Mesothelial cell of epicardium (in vitro differentiated cells): ENCODE results near the gene PSMD3. TPM values are rescaled to one million over a fixed set of nuclear protein-coding genes. Genes with fewer than 3 reads are reported as not detected.
A peak's percentile ranks its signal among the peaks of the same experiment; 100 is the strongest.

Experiments used
- DNase-seq, 2 experiments: peaks; one replicate each; pipeline ENCODE4 v3.0.0; 2021; ENCODE audit warnings: low spot score in 2 of 2; ENCODE audit not compliant: unreplicated experiment in 2 of 2
- H3K27ac Mint-ChIP-seq: 2 replicates; pipeline ENCODE4 v1.8.0; 2021; ENCODE audit warnings: mixed read lengths
- H3K27me3 Mint-ChIP-seq: 2 replicates; pipeline ENCODE4 v1.8.0; 2021; ENCODE audit warnings: low read depth, mixed read lengths
- H3K36me3 Mint-ChIP-seq: 2 replicates; pipeline ENCODE4 v1.8.0; 2021; ENCODE audit warnings: mixed read lengths
- H3K4me1 Mint-ChIP-seq: 2 replicates; pipeline ENCODE4 v1.8.0; 2021; ENCODE audit warnings: mixed read lengths
- H3K4me3 Mint-ChIP-seq: 2 replicates; pipeline ENCODE4 v1.8.0; 2021; ENCODE audit warnings: mild to moderate bottlenecking, moderate library complexity, mixed read lengths
- H3K9me3 Mint-ChIP-seq: 2 replicates; pipeline ENCODE4 v1.8.0; 2021; ENCODE audit warnings: mixed read lengths
- CTCF ChIP-seq: fragments of 200-600 bp; sonication (generic); IDR thresholded peaks from one replicate; pipeline ENCODE4 v1.5.0; 2021; ENCODE audit warnings: antibody characterized with exemption; ENCODE audit not compliant: unreplicated experiment
- total RNA-seq: library from RNA; stranded (reverse); gene quantifications from 3 replicates; pipeline ENCODE4 v1.2.1, GENCODE V29; 2021

Gene PSMD3
- total RNA-seq, 1 donor from 2014 or later = 110 TPM

GRCh38 chr17:40015998-40016985 is 35.7 kb downstream of the PSMD3 start:
- Mint-ChIP-seq H3K9me3 (no peaks in the 10 kb centered on the region), H3K27me3 (no peaks in the 10 kb centered on the region), H3K4me1 (peaks cover 8% of the 10 kb centered on the region), H3K27ac (no peak overlapping the region), H3K4me3 (no peak overlapping the region), H3K36me3 (peaks cover 8% of the 10 kb centered on the region)
- TF ChIP-seq CTCF = no peak
- no peak for DNase-seq

- peaks cover 11% of the 10 kb centered on the region for H3K36me3 Mint-ChIP-seq
These were observed 36.9 kb downstream of the PSMD3 start for GRCh38 chr17:40017422-40018080.

GRCh38 chr17:40018211-40019121 is 37.9 kb downstream of the PSMD3 start:
- Mint-ChIP-seq H3K27me3 (no peaks in the 10 kb centered on the region), H3K4me3 (no peak overlapping the region), H3K9me3 (no peaks in the 10 kb centered on the region), H3K36me3 (peaks cover 11% of the 10 kb centered on the region), H3K27ac (peak overlapping the region; percentile 64), H3K4me1 (peaks cover 8% of the 10 kb centered on the region)
- no peak for DNase-seq
- TF ChIP-seq CTCF = no peak

More at GRCh38 chr17:40017422-40018080, 36.9 kb downstream of the PSMD3 start:
- no peaks in the 10 kb centered on the region for H3K9me3 Mint-ChIP-seq
- TF ChIP-seq CTCF = no peak
- peaks cover 8% of the 10 kb centered on the region for H3K4me1 Mint-ChIP-seq
- H3K4me3 Mint-ChIP-seq = no peak overlapping the region
- no peak for DNase-seq
- H3K27me3 Mint-ChIP-seq = no peaks in the 10 kb centered on the region
- no peak overlapping the region for H3K27ac Mint-ChIP-seq

- DNase-seq = no peak
- no peak for TF ChIP-seq CTCF
- Mint-ChIP-seq H3K27me3 (no peaks in the 10 kb centered on the region), H3K27ac (peak overlapping the region; percentile 64), H3K4me3 (no peak overlapping the region), H3K9me3 (no peaks in the 10 kb centered on the region), H3K36me3 (peaks cover 14% of the 10 kb centered on the region), H3K4me1 (peaks cover 8% of the 10 kb centered on the region)
These were observed 38.8 kb downstream of the PSMD3 start for GRCh38 chr17:40019140-40019991.
